Femur (tissue), 1 donor: ENCODE data around the gene SPESP1.
"Not testable (repeated sequence)": the region's sequence is repeated elsewhere in the genome, so short reads cannot be mapped to it uniquely, and the experiment has no call there.

ENCODE experiments used
- DNase-seq: peaks from one replicate; pipeline ENCODE4 v3.0.0-alpha.2; 2017

SPESP1 gene

GRCh38 chr15:68966996-68967395 lies 36.7 kb downstream of the SPESP1 start:
- DNase-seq = no peak

- no peak for DNase-seq
Measured at GRCh38 chr15:68967948-68968347, 37.6 kb downstream of the SPESP1 start.

GRCh38 chr15:68969298-68969697 lies 39.0 kb downstream of the SPESP1 start:
- DNase-seq = no peak

- no peak for DNase-seq
Measured at GRCh38 chr15:68972201-68973065, 42.1 kb downstream of the SPESP1 start.

GRCh38 chr15:68975651-68976160 lies 45.4 kb downstream of the SPESP1 start:
- not testable (repeated sequence) for DNase-seq

GRCh38 chr15:68977426-68977825 lies 47.1 kb downstream of the SPESP1 start:
- not testable (repeated sequence) for DNase-seq

- DNase-seq = no peak
Measured at GRCh38 chr15:68979006-68979405, 48.7 kb downstream of the SPESP1 start.

GRCh38 chr15:68979816-68980215 lies 49.5 kb downstream of the SPESP1 start:
- no peak for DNase-seq

GRCh38 chr15:68980786-68981185 lies 50.5 kb downstream of the SPESP1 start:
- DNase-seq = no peak

GRCh38 chr15:68981941-68982340 lies 51.6 kb downstream of the SPESP1 start:
- no peak for DNase-seq

- DNase-seq = no peak
Measured at GRCh38 chr15:68982976-68983563, 52.7 kb downstream of the SPESP1 start.

- DNase-seq = no peak
Measured at GRCh38 chr15:68983961-68984481, 53.7 kb downstream of the SPESP1 start.

- no peak for DNase-seq
Measured at GRCh38 chr15:68984586-68984985, 54.3 kb downstream of the SPESP1 start.

- DNase-seq = no peak
Measured at GRCh38 chr15:68985361-68985891, 55.1 kb downstream of the SPESP1 start.

- DNase-seq = no peak
Measured at GRCh38 chr15:68986322-68986721, 56.0 kb downstream of the SPESP1 start.

GRCh38 chr15:68987120-68987519 lies 56.8 kb downstream of the SPESP1 start:
- no peak for DNase-seq

- no peak for DNase-seq
Measured at GRCh38 chr15:68987676-68988075, 57.4 kb downstream of the SPESP1 start.

GRCh38 chr15:68989541-68990230 lies 59.4 kb downstream of the SPESP1 start:
- DNase-seq = no peak

GRCh38 chr15:68990231-68990991 lies 60.1 kb downstream of the SPESP1 start:
- DNase-seq = no peak

- DNase-seq = no peak
Measured at GRCh38 chr15:68990992-68991500, 60.7 kb downstream of the SPESP1 start.

GRCh38 chr15:68991723-68992122 lies 61.4 kb downstream of the SPESP1 start:
- no peak for DNase-seq

GRCh38 chr15:68992696-68993095 lies 62.4 kb downstream of the SPESP1 start:
- DNase-seq = no peak
